ENCODE results near the gene TKTL1. TPM values are rescaled to one million over a fixed set of nuclear protein-coding genes. Genes with fewer than 3 reads are reported as not detected.
A peak's percentile ranks its signal among the peaks of the same experiment; 100 is the strongest.

The TKTL1 gene
- total RNA-seq, 2 donors from 2014 or later: 1.1 to 4.0 TPM

DNA sequence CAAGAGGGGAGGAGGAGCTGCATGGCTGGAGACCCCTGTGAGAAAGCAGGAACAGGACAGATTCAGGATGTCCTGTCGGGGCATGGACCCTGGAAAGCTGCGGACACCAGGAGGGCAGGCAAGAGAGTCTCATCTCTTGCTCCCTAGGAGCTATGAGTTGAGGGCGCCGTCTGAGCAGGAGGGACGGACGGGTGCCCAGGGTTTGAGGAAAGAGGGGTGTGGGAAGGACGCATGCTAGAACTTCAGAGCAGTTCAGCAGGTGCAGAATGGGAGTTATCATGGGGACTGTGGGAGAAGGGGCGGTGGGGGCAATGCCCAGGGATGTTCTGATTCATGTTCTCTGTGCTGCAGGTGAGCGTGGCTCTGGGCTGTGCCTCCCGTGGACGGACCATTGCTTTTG lies 24.8 kb downstream of the TKTL1 start:
- Histone ChIP-seq H3K4me1 (peaks cover 0 to 5% of the 10 kb centered on the region in 2 donors), H3K4me3 (no peak overlapping the region), H3K9me3 (no peaks in the 10 kb centered on the region), H3K27ac (no peak overlapping the region), H3K27me3 (no peaks in the 10 kb centered on the region), H3K36me3 (no peaks in the 10 kb centered on the region)
- TF ChIP-seq, protein P1, sequence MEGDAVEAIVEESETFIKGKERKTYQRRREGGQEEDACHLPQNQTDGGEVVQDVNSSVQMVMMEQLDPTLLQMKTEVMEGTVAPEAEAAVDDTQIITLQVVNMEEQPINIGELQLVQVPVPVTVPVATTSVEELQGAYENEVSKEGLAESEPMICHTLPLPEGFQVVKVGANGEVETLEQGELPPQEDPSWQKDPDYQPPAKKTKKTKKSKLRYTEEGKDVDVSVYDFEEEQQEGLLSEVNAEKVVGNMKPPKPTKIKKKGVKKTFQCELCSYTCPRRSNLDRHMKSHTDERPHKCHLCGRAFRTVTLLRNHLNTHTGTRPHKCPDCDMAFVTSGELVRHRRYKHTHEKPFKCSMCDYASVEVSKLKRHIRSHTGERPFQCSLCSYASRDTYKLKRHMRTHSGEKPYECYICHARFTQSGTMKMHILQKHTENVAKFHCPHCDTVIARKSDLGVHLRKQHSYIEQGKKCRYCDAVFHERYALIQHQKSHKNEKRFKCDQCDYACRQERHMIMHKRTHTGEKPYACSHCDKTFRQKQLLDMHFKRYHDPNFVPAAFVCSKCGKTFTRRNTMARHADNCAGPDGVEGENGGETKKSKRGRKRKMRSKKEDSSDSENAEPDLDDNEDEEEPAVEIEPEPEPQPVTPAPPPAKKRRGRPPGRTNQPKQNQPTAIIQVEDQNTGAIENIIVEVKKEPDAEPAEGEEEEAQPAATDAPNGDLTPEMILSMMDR (IDR thresholded peaks at IDR 0.05): no peak
- DNase-seq (ENCODE audit: low spot score): no peak

DNA sequence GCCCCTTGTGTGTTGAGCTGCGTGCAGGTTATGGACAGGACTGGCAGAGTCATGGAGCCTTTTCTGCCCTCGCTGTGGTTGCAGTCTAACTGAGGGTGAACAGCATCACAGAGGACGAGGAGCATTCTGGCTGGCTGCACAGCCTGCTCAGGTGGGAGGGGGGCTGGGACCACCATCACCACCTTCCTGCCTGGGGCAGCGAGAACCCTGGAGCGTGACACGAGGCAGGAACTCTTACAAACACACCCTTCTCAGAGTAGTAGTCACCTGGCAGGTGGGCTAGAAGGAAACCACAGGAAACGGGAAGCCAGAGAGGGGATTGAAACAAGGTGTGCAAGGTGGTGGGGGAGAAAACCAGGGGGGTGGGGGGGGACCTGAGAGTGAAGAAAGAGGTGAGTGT lies 25.6 kb downstream of the TKTL1 start:
- no peak for DNase-seq (ENCODE audit: low spot score)
- H3K36me3 ChIP-seq: no peaks in the 10 kb centered on the region
- H3K27me3 ChIP-seq: no peaks in the 10 kb centered on the region
- H3K9me3 ChIP-seq: no peaks in the 10 kb centered on the region
- peaks cover 0 to 13% of the 10 kb centered on the region in 2 donors for H3K4me1 ChIP-seq
- no peak overlapping the region for H3K27ac ChIP-seq
- TF ChIP-seq, protein P1 (IDR thresholded peaks at IDR 0.05): no peak
- no peak overlapping the region for H3K4me3 ChIP-seq

DNA sequence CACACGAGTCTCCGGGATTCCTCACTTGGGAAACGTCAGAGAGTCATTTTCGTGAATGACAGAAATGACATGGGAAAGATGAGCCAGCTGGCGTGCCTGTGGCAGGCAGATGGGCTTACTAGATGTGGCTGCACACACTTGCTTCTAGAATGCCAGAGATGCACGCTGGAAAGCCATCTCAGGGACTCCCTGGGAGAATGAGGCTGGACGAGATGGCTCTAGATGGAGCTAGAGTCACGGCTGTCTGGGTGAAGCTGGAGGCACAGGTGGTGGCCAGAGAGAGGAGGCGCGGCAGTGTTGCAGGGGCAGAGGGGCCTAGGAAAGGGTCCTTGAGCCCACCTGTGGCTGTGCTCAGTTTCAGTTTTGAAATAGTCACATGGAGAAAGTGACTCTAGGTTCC lies 26.0 kb downstream of the TKTL1 start:
- DNase-seq (ENCODE audit: low spot score): no peak
- Histone ChIP-seq H3K36me3 (no peaks in the 10 kb centered on the region), H3K27me3 (no peaks in the 10 kb centered on the region), H3K4me1 (peaks cover 0 to 17% of the 10 kb centered on the region in 2 donors), H3K9me3 (no peaks in the 10 kb centered on the region), H3K27ac (no peak overlapping the region), H3K4me3 (no peak overlapping the region)
- TF ChIP-seq, protein P1 (IDR thresholded peaks at IDR 0.05): peak in 1 of 2 donors; percentile 29

DNA sequence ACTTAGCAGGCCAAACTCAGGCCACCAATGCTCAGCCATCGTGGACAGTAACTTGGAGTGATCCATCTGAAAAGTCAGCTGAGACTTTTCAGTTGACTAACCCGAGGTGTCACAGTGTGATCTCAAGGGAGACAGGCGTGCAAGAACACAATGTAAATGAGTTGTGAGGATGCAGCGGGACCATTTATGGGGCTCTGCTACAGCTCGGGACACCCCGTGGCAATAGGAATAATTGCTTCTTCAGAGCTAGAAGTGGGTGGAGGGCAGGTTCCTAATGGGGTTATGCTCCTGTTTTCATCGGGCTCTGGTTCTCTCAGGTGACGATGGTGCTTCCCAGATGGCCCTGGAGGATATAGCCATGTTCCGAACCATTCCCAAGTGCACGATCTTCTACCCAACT lies 27.3 kb downstream of the TKTL1 start:
- Histone ChIP-seq H3K4me1 (peaks cover 0 to 30% of the 10 kb centered on the region in 2 donors), H3K9me3 (no peaks in the 10 kb centered on the region), H3K27me3 (no peaks in the 10 kb centered on the region), H3K27ac (no peak overlapping the region), H3K36me3 (no peaks in the 10 kb centered on the region), H3K4me3 (no peak overlapping the region)
- TF ChIP-seq, protein P1 (IDR thresholded peaks at IDR 0.05): no peak
- DNase-seq (ENCODE audit: low spot score): no peak

DNA sequence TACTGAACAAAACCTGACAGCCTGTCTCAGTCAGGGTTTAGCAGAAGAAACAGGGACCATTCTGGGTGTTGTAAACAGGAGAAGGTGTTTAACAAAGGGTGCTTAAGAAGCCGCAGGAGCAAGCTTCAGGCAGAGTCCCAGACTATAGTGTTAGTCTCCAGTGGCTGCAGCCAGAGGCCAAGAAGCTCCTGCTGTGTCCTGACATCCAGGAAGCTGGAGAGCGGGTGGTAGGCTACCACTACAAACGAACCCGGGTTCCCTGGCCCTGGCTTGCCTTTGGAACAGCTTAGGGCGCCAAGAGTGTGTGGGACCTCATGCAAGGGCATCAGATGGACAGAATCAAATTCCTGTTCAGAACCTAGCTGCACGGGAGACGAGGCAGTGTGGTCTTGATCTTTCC lies 27.9 kb downstream of the TKTL1 start:
- Histone ChIP-seq H3K4me3 (no peak overlapping the region), H3K4me1 (peaks cover 0 to 32% of the 10 kb centered on the region in 2 donors), H3K36me3 (no peaks in the 10 kb centered on the region), H3K27ac (no peak overlapping the region), H3K27me3 (no peaks in the 10 kb centered on the region), H3K9me3 (no peaks in the 10 kb centered on the region)
- DNase-seq (ENCODE audit: low spot score): no peak
- TF ChIP-seq, protein P1 (IDR thresholded peaks at IDR 0.05): no peak

DNA sequence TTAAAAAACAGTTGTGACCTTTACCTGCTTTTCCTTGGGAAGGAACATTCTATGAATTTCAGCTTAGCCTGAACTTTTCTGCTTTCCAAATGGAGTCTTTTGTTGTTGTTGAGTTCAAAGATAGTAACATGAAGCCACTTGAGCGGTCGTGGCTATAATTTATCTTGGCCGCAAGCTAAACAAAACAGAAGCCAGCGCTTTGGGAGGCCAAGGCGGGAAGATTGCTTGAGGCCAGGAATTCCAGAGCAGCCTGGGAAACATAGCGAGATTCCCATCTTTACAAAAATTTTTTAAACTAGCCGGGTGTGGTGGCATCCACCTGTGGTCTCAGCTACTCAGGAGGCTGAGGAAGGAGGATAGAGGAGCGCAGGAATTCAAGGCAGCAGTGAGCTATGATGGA lies 29.9 kb downstream of the TKTL1 start:
- Histone ChIP-seq H3K27ac (peak overlapping the region in 1 of 2 donors; percentile 27), H3K4me3 (no peak overlapping the region), H3K27me3 (no peaks in the 10 kb centered on the region), H3K36me3 (no peaks in the 10 kb centered on the region), H3K4me1 (peaks cover 0 to 32% of the 10 kb centered on the region in 2 donors), H3K9me3 (no peaks in the 10 kb centered on the region)
- no peak for DNase-seq (ENCODE audit: low spot score)
- TF ChIP-seq, protein P1 (IDR thresholded peaks at IDR 0.05): no peak
